SKM-1 (cell line): Measurements from ENCODE around the gene UBALD1.

Source experiments
- DNase-seq: peaks from one replicate; lab custom pipeline; 2025; ENCODE audit not compliant: unreplicated experiment; lab: John Stamatoyannopoulos, UW

Gene UBALD1

GRCh38 chr16:4616047-4616811 lies 1.5 kb upstream of the UBALD1 start:
- DNase-seq, result peak; percentile 100

- DNase-seq, result no peak
These were observed 827 bp upstream of the UBALD1 start for GRCh38 chr16:4615384-4616046.

- no peak for DNase-seq
These were observed 785 bp downstream of the UBALD1 start for GRCh38 chr16:4613636-4614570.

GRCh38 chr16:4612977-4613635 lies 1.6 kb downstream of the UBALD1 start:
- DNase-seq, result no peak

GRCh38 chr16:4612474-4612931 lies 2.2 kb downstream of the UBALD1 start:
- no peak for DNase-seq

GRCh38 chr16:4611337-4612021 lies 3.2 kb downstream of the UBALD1 start:
- DNase-seq, result no peak

- DNase-seq, result no peak
These were observed 4.4 kb downstream of the UBALD1 start for GRCh38 chr16:4610011-4611005.

- no peak for DNase-seq
These were observed 5.3 kb downstream of the UBALD1 start for GRCh38 chr16:4609200-4610010.

- DNase-seq, result no peak
These were observed 6.0 kb downstream of the UBALD1 start for GRCh38 chr16:4608704-4608980.

- no peak for DNase-seq
These were observed 6.6 kb downstream of the UBALD1 start for GRCh38 chr16:4607841-4608703.

GRCh38 chr16:4606354-4606753 lies 8.3 kb downstream of the UBALD1 start:
- no peak for DNase-seq

GRCh38 chr16:4604401-4604800 lies 10.3 kb downstream of the UBALD1 start:
- DNase-seq, result no peak

GRCh38 chr16:4603624-4604170 lies 11.0 kb downstream of the UBALD1 start:
- no peak for DNase-seq

- no peak for DNase-seq
These were observed 12.4 kb downstream of the UBALD1 start for GRCh38 chr16:4602331-4602730.

GRCh38 chr16:4601864-4602186 lies 12.9 kb downstream of the UBALD1 start:
- DNase-seq, result no peak

GRCh38 chr16:4601036-4601863 lies 13.4 kb downstream of the UBALD1 start:
- no peak for DNase-seq

GRCh38 chr16:4599545-4599944 lies 15.1 kb downstream of the UBALD1 start:
- no peak for DNase-seq
